Gastrocnemius medialis (tissue), 4 donors: ENCODE data around the gene SCYL1.

ENCODE experiments used
- POLR2A ChIP-seq, 2 donors: fragments of 450-650 bp; IDR thresholded peaks; one replicate each; pipeline ENCODE4 v1.6.1; 2017; ENCODE audit warnings: antibody characterized with exemption in 2 of 2, mild to moderate bottlenecking in 2 of 2, moderate library complexity in 2 of 2
- TF ChIP-seq, protein P1 (sequence below), 5 experiments: fragments of 450-650 bp in 3 of 5; fragments of 200-600 bp in 2 of 5; sonication (generic) in 2 of 5; IDR thresholded peaks in 4 of 5; conservative IDR thresholded peaks in 1 of 5; 1 replicate in 4 of 5; 2 replicates in 1 of 5; pipeline ENCODE4 v1.5.1; 2016 to 2019; ENCODE audit warnings: antibody characterized with exemption in 5 of 5, mild to moderate bottlenecking in 3 of 5, moderate library complexity in 3 of 5

DNA sequence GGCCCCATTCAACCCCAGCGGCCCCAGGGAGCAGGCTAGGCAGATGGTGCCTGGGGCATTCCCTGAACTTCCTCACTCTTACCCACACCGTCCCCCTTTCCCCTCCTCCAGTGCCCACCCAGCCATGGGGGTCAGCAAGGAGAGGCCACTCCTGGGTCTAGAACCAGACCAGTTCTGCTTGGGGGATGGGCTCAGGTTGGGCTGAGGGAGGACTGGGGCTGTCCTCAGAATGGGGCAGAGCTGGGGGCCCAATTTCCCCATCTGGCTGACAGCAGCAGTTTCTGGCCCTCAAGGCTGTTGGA, 12.4 kb downstream of the SCYL1 start:
- TF ChIP-seq, protein P1, sequence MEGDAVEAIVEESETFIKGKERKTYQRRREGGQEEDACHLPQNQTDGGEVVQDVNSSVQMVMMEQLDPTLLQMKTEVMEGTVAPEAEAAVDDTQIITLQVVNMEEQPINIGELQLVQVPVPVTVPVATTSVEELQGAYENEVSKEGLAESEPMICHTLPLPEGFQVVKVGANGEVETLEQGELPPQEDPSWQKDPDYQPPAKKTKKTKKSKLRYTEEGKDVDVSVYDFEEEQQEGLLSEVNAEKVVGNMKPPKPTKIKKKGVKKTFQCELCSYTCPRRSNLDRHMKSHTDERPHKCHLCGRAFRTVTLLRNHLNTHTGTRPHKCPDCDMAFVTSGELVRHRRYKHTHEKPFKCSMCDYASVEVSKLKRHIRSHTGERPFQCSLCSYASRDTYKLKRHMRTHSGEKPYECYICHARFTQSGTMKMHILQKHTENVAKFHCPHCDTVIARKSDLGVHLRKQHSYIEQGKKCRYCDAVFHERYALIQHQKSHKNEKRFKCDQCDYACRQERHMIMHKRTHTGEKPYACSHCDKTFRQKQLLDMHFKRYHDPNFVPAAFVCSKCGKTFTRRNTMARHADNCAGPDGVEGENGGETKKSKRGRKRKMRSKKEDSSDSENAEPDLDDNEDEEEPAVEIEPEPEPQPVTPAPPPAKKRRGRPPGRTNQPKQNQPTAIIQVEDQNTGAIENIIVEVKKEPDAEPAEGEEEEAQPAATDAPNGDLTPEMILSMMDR (IDR thresholded peaks at IDR 0.05 in 4 of 5, conservative IDR thresholded peaks at IDR 0.05 in 1 of 5): no peak
- no peak for TF ChIP-seq POLR2A (IDR thresholded peaks at IDR 0.05)
